ENCODE results near the gene AKAP10. TPM values are rescaled to one million over a fixed set of nuclear protein-coding genes. Genes with fewer than 3 reads are reported as not detected.
A peak's percentile ranks its signal among the peaks of the same experiment; 100 is the strongest.

AKAP10 gene
- polyA plus RNA-seq, 3 donors: 13.1 to 62.6 (median 15.4) TPM

- no peak overlapping the region for H3K9ac ChIP-seq (ENCODE audit: insufficient read depth, low read length, poor library complexity, severe bottlenecking)
- H4K20me1 ChIP-seq (ENCODE audit: insufficient read depth, low read length): no peaks in the 10 kb centered on the region
- Mint-ChIP-seq H3K9me3 (peaks cover 0 to 7% (median 4%) of the 10 kb centered on the region in 7 donors), H3K4me1 (peaks cover 13% of the 10 kb centered on the region), H3K36me3 (no peaks in the 10 kb centered on the region), H3K27ac (no peak overlapping the region), H3K27me3 (ENCODE audit: low read depth in 3 of 3) (peaks cover 19 to 22% (median 20%) of the 10 kb centered on the region in 3 donors), H3K4me3 (peak overlapping the region in 1 of 2 donors; percentile 16)
- WGBS (ENCODE audit: insufficient coverage): no CpG with 5 or more reads among the region's 2 CpGs
- no peak overlapping the region for H3K27ac ChIP-seq (ENCODE audit: low read depth in 1 of 2, low read length in 2 of 2)
- no peaks in the 10 kb centered on the region for H3K36me3 ChIP-seq (replicated peaks in 1 of 2; ENCODE audit: control insufficient read depth in 1 of 2, insufficient read depth in 2 of 2, low read length in 2 of 2)
- peaks cover 12 to 21% of the 10 kb centered on the region in 2 donors for H3K4me1 ChIP-seq (ENCODE audit: control insufficient read depth in 1 of 2, insufficient read depth in 2 of 2, low read length in 2 of 2)
- no peak for TF ChIP-seq CTCF (IDR thresholded peaks at IDR 0.05)
- no peak overlapping the region for H2AFZ ChIP-seq (ENCODE audit: insufficient read depth, low read depth, low read length, poor library complexity, severe bottlenecking)
- intact Hi-C loops (cut with micrococcal nuclease): no loop called here
- H3K4me3 ChIP-seq (replicated peaks in 1 of 3; ENCODE audit: low read depth in 2 of 3, low read length in 3 of 3): no peak overlapping the region
- peaks cover 0 to 2% of the 10 kb centered on the region in 2 donors for H3K9me3 ChIP-seq (replicated peaks in 1 of 2; ENCODE audit: control insufficient read depth in 1 of 2, insufficient read depth in 1 of 2, low read length in 2 of 2)
- peaks cover 2 to 19% of the 10 kb centered on the region in 2 donors for H3K27me3 ChIP-seq (ENCODE audit: control insufficient read depth in 2 of 2, insufficient read depth in 2 of 2, low read length in 2 of 2)
- H3K4me2 ChIP-seq (replicated peaks; ENCODE audit: extremely low read depth, low read length, poor library complexity, severe bottlenecking): no peak overlapping the region
- no peak for DNase-seq
- H3K79me2 ChIP-seq (ENCODE audit: insufficient read depth, low read length): no peaks in the 10 kb centered on the region
Observed at GRCh38 chr17:20012017-20012536, 34.4 kb upstream of the AKAP10 start.

- WGBS (ENCODE audit: insufficient coverage): no CpG with 5 or more reads among the region's 1 CpG
- Histone ChIP-seq H2AFZ (ENCODE audit: insufficient read depth, low read depth, low read length, poor library complexity, severe bottlenecking) (no peak overlapping the region), H3K27me3 (ENCODE audit: control insufficient read depth in 2 of 2, insufficient read depth in 2 of 2, low read length in 2 of 2) (peaks cover 6 to 29% of the 10 kb centered on the region in 2 donors), H3K27ac (ENCODE audit: low read depth in 1 of 2, low read length in 2 of 2) (no peak overlapping the region), H4K20me1 (ENCODE audit: insufficient read depth, low read length) (no peaks in the 10 kb centered on the region), H3K9ac (ENCODE audit: insufficient read depth, low read length, poor library complexity, severe bottlenecking) (no peak overlapping the region), H3K9me3 (replicated peaks in 1 of 2; ENCODE audit: control insufficient read depth in 1 of 2, insufficient read depth in 1 of 2, low read length in 2 of 2) (no peaks in the 10 kb centered on the region), H3K36me3 (replicated peaks in 1 of 2; ENCODE audit: control insufficient read depth in 1 of 2, insufficient read depth in 2 of 2, low read length in 2 of 2) (no peaks in the 10 kb centered on the region), H3K79me2 (ENCODE audit: insufficient read depth, low read length) (no peaks in the 10 kb centered on the region), H3K4me1 (ENCODE audit: control insufficient read depth in 1 of 2, insufficient read depth in 2 of 2, low read length in 2 of 2) (peaks cover 12 to 21% of the 10 kb centered on the region in 2 donors), H3K4me3 (replicated peaks in 1 of 3; ENCODE audit: low read depth in 2 of 3, low read length in 3 of 3) (no peak overlapping the region), H3K4me2 (replicated peaks; ENCODE audit: extremely low read depth, low read length, poor library complexity, severe bottlenecking) (no peak overlapping the region)
- no peaks in the 10 kb centered on the region for H3K36me3 Mint-ChIP-seq
- TF ChIP-seq CTCF (IDR thresholded peaks at IDR 0.05): no peak
- H3K9me3 Mint-ChIP-seq: peaks cover 0 to 2% (median 0%) of the 10 kb centered on the region in 7 donors
- H3K27me3 Mint-ChIP-seq (ENCODE audit: low read depth in 3 of 3): peaks cover 25 to 31% (median 25%) of the 10 kb centered on the region in 3 donors
- H3K4me1 Mint-ChIP-seq: peaks cover 13% of the 10 kb centered on the region
- H3K4me3 Mint-ChIP-seq: no peak overlapping the region
- no peak overlapping the region for H3K27ac Mint-ChIP-seq
- DNase-seq: no peak
- intact Hi-C loops (cut with micrococcal nuclease): no loop called here
Observed at GRCh38 chr17:20010936-20011335, 33.3 kb upstream of the AKAP10 start.

All from CD14-positive monocyte (primary cell).